Fibroblast of villous mesenchyme (primary cell): ENCODE results near the gene ABCA2. TPM values are rescaled to one million over a fixed set of nuclear protein-coding genes. Genes with fewer than 3 reads are reported as not detected.

Experiments used
- DNase-seq: peaks from one replicate; pipeline ENCODE4 v3.0.0-alpha.2; 2010; ENCODE audit warnings: low read depth
- H3K4me3 ChIP-seq: 2 replicates; pipeline ENCODE4 v1.5.1; 2011; ENCODE audit warnings: low read depth, mild to moderate bottlenecking, low read length
- total RNA-seq: library from RNA; depleted of rRNA; stranded (reverse); fragments of >200 nt; gene quantifications from 2 replicates; pipeline ENCODE4 v1.2.3, GENCODE V29; 2012
- TF ChIP-seq, protein P1 (sequence below): IDR thresholded peaks from 2 replicates; pipeline ENCODE4 v1.5.1; 2012; ENCODE audit warnings: low read depth, mild to moderate bottlenecking, low read length; ENCODE audit not compliant: insufficient read depth

ABCA2 gene
- total RNA-seq, 1 donor: 14.7 TPM

DNA sequence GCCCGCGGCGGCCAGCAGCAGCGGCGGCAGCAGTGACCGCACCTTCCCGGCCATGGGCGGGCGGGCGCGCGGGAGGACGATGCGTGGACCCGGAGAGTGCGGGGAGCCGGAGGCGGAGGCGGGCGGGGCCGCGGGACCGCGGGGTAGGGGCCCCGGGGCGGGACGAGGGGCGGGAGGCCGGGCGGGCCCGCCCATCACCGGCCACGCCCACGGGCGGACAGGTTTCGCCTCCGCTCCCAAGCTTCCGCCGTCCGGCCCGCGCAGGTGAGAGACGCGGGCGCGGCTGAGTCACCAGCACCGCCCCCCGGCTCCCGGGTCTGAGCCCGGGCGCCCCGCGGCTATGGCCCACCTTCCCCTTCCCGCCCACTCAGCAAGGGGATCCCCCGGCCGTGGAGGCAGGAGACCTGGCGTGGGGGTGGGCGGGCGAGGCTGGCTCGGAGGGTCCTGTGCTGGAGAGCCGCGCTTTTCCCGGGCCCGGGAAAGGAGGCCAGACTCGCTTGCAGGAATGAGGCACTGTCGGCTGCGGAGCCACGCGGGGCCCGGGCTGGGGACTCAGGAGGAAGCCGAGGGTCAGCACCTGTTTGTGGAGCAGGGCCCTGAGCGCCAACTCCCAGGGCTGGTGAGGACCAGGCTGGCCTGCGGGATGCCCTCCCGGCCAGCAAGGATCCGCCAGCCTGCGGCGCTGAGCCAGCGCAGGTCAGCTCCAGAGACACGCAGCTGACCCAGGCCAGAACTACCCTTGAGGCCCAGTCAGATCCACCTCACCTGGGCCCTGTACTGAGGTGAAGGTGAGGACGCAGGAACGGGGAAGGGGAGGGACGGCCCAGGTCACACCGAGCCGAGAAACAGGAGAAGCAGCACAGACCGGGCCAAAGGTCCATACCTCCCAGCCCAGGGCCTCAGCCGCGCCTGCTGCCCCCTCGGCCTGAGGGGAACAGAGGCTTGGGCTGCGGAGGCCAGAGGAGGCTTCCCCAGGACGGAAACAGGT, 26.2 kb upstream of the ABCA2 start, which contains the start of gene ENTPD2:
Gene ENTPD2, minus strand, starts transcription at position 118 of the 988 bp plus-strand sequence. Its CDS starts 64 bp downstream, at position 54.
- no peak within 1 kb of the TSS for H3K4me3 ChIP-seq
- TF ChIP-seq, protein P1, sequence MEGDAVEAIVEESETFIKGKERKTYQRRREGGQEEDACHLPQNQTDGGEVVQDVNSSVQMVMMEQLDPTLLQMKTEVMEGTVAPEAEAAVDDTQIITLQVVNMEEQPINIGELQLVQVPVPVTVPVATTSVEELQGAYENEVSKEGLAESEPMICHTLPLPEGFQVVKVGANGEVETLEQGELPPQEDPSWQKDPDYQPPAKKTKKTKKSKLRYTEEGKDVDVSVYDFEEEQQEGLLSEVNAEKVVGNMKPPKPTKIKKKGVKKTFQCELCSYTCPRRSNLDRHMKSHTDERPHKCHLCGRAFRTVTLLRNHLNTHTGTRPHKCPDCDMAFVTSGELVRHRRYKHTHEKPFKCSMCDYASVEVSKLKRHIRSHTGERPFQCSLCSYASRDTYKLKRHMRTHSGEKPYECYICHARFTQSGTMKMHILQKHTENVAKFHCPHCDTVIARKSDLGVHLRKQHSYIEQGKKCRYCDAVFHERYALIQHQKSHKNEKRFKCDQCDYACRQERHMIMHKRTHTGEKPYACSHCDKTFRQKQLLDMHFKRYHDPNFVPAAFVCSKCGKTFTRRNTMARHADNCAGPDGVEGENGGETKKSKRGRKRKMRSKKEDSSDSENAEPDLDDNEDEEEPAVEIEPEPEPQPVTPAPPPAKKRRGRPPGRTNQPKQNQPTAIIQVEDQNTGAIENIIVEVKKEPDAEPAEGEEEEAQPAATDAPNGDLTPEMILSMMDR: no peak
- no peak for DNase-seq

DNA sequence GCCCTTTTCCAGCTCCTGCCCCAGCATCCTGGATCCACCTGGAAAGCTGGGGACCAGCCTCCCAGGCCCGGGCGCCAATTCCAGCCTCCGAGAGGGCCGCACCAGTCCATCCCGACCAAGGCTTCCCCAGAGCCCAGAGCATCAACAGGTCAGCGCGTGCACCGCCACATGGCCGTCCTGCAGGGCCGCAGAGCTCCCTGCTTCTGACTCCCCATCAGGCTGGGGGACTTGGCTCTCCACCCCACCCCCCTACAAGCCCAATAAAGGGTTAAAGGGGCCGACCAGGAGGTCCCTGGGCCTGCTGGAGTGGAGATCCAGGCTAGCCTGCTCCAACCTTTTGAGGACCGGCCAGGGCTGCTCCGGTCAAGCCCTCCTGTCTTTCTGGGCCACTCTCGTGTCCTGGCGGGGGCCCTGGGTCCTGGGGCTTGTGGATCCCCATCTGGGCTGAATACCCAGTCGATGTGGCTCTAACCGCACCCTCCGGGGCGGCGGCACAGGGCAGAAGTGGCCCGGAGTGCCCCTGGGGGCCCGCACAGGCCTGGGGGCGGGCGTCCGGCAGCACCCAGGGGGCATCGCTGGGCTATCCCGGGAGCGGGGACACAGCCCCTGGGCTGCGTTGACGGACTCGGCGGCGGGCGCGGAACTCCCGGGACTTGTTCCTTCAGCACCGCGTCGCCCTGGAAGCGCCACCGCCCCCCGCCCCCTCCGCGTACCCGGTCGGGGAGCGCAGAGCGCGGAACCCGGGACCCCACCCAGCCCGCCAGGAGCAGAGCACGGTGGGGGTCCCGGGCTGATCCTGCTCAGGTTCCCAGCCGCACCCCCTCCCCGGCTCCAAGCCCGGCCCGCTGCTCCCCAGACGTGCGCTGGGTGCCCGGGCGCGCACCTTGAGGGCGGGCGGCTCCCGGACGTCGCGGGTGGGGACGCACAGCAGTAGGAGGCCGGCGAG, 25.2 kb upstream of the ABCA2 start:
- TF ChIP-seq, protein P1: no peak
- DNase-seq: no peak
- H3K4me3 ChIP-seq: no peak overlapping the region

DNA sequence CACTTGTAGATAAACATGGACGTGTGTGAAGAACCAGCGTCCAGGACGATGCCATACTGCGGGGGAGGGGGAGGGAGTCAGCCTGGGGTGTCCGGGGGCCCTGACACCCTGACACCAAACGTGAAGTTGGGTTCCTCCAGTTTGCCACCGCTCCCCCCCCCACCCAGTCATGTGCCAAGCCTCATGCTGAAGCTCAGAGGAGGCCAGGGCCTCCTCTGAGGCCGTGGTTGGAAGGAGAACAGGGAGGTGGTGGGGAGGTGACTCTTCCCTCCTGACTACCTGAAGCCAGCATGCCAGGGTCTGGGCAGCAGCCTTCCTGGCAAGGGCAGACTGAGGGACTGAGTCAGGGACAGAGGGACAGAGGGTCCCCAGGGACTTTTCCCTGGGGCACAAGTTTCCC, 24.3 kb upstream of the ABCA2 start:
- DNase-seq: no peak
- no peak overlapping the region for H3K4me3 ChIP-seq
- TF ChIP-seq, protein P1: no peak

DNA sequence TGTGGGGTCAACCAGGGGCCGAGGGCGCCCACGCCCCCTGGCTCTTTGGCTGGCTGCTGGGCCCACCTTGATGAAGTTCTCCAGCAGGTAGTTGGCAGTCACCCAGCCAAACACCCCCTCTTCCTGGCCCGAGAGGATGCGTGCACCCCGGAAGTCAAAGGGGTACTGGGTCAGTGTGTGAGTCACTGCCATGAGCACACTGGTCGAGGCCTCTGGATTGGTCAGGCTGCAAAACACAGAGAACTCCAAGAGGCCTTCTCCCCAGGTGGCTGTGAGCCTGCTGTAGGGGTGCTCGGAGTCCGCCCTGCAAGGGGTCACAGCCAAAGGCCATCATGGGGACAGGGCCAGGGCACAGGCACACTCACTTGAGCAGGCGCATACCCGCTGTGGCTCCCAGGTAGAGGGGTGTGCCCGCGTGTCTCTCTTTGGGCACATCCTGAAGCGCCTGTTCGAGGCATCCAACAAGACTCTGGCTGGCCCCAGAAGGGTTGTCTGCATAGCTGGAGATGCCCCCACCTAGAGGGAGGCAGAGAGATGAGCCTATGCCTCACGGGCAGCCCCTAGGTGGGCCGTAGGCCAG, 23.2 kb upstream of the ABCA2 start:
- DNase-seq: no peak
- no peak overlapping the region for H3K4me3 ChIP-seq
- TF ChIP-seq, protein P1: no peak

DNA sequence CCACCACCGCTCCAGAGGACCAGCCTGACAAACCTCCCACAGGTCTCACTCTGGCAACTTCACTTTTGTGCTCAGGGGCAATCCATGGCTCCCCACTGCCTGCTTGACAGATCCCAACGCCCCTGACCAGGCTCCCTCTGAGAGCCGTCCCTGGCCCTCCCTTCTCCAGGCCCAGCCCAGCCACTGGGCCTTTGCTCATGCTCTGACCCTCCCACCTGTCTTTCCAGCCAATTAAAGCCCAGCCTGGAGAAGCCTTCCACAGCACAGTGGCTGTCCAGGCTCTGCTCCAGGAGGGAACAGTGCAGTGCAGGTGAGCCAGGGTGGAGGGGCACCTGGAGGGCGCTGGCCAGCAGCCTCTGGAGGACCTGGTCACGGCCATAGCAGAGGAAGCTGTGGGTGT, 22.5 kb upstream of the ABCA2 start:
- H3K4me3 ChIP-seq: no peak overlapping the region
- no peak for DNase-seq
- TF ChIP-seq, protein P1: no peak
